ENCODE results near the gene HEPH.

DNA sequence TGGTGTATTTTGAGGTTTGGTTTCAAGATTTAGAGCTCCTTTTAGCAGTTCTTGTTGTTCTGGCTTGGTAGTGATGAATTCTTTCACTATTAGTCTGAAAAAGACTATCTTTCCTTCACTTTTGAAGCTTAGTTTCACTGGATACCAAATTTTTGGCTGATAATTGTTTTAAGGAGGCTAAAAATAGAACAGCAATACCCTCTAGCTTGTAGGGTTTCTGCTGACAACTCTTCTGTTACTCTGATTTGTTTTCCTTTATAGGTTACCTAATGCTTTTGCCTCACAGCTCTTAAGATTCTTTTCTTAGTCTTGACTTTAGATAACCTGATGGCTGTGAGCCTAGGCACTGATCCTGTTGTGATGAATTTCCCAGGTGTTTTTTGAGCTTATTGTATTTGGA, 33.6 kb upstream of the HEPH start:
- TF ChIP-seq, protein P1, sequence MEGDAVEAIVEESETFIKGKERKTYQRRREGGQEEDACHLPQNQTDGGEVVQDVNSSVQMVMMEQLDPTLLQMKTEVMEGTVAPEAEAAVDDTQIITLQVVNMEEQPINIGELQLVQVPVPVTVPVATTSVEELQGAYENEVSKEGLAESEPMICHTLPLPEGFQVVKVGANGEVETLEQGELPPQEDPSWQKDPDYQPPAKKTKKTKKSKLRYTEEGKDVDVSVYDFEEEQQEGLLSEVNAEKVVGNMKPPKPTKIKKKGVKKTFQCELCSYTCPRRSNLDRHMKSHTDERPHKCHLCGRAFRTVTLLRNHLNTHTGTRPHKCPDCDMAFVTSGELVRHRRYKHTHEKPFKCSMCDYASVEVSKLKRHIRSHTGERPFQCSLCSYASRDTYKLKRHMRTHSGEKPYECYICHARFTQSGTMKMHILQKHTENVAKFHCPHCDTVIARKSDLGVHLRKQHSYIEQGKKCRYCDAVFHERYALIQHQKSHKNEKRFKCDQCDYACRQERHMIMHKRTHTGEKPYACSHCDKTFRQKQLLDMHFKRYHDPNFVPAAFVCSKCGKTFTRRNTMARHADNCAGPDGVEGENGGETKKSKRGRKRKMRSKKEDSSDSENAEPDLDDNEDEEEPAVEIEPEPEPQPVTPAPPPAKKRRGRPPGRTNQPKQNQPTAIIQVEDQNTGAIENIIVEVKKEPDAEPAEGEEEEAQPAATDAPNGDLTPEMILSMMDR (conservative IDR thresholded peaks at IDR 0.05; ENCODE audit: low read depth in 2 of 2): no peak
- TF ChIP-seq JUNB (IDR thresholded peaks at IDR 0.05; ENCODE audit: unreplicated experiment) (no peak), POLR2AphosphoS5 (IDR thresholded peaks at IDR 0.05; ENCODE audit: low read depth) (no peak), EZH2 (IDR thresholded peaks at IDR 0.05; ENCODE audit: low read depth, unreplicated experiment) (no peak)
- TF ChIP-seq, protein P2, sequence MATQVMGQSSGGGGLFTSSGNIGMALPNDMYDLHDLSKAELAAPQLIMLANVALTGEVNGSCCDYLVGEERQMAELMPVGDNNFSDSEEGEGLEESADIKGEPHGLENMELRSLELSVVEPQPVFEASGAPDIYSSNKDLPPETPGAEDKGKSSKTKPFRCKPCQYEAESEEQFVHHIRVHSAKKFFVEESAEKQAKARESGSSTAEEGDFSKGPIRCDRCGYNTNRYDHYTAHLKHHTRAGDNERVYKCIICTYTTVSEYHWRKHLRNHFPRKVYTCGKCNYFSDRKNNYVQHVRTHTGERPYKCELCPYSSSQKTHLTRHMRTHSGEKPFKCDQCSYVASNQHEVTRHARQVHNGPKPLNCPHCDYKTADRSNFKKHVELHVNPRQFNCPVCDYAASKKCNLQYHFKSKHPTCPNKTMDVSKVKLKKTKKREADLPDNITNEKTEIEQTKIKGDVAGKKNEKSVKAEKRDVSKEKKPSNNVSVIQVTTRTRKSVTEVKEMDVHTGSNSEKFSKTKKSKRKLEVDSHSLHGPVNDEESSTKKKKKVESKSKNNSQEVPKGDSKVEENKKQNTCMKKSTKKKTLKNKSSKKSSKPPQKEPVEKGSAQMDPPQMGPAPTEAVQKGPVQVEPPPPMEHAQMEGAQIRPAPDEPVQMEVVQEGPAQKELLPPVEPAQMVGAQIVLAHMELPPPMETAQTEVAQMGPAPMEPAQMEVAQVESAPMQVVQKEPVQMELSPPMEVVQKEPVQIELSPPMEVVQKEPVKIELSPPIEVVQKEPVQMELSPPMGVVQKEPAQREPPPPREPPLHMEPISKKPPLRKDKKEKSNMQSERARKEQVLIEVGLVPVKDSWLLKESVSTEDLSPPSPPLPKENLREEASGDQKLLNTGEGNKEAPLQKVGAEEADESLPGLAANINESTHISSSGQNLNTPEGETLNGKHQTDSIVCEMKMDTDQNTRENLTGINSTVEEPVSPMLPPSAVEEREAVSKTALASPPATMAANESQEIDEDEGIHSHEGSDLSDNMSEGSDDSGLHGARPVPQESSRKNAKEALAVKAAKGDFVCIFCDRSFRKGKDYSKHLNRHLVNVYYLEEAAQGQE (IDR thresholded peaks at IDR 0.05; ENCODE audit: unreplicated experiment): no peak
